Testis (tissue), 3 donors: ENCODE measurements around the gene CARMIL1. TPM values are rescaled to one million over a fixed set of nuclear protein-coding genes. Genes with fewer than 3 reads are reported as not detected.

Source experiments
- DNase-seq: peaks from one replicate; pipeline ENCODE4 v3.0.0-alpha.2; 2019
- H3K27ac ChIP-seq, 2 donors: fragments of 200-600 bp; sonication (generic); one replicate each; pipeline ENCODE4 v1.5.1; 2019
- H3K27me3 ChIP-seq: fragments of 200-600 bp; sonication (generic); one replicate; pipeline ENCODE4 v1.5.1; 2019
- H3K36me3 ChIP-seq: fragments of 200-600 bp; sonication (generic); one replicate; pipeline ENCODE4 v1.5.1; 2017; ENCODE audit warnings: low read depth; ENCODE audit errors: missing control alignments
- H3K4me1 ChIP-seq: fragments of 200-600 bp; sonication (generic); one replicate; pipeline ENCODE4 v1.5.1; 2019
- H3K4me3 ChIP-seq, 2 donors: fragments of 200-600 bp; sonication (generic); one replicate each; pipeline ENCODE4 v1.5.1; 2017 to 2019
- H3K9me3 ChIP-seq: fragments of 200-600 bp; sonication (generic); one replicate; pipeline ENCODE4 v1.5.1; 2017
- POLR2A ChIP-seq: fragments of 450-650 bp; IDR thresholded peaks from one replicate; pipeline ENCODE4 v1.6.1; 2017; ENCODE audit warnings: antibody characterized with exemption, mild to moderate bottlenecking, moderate library complexity
- WGBS, 2 donors: methylation state at CpG; one replicate each; pipeline ENCODE4 v1.1.5; 2018; 5-methylcytosine and 5-hydroxymethylcytosine counted together
- intact Hi-C: fragments of 100-400 bp; cut with DNase I; formaldehyde crosslinking; loops from one replicate; pipeline ENCODE4 v1.15.1; 2023; ENCODE audit warnings: low total_unique reads
- polyA plus RNA-seq: library from polyadenylated mRNA; stranded (reverse); fragments of 350-450 nt; fragmentation: Illumina TruSeq; extraction: RNeasy Lipid Tissue Mini Kit (QIAGEN cat#74804); gene quantifications from one replicate; pipeline ENCODE4 v1.2.3, GENCODE V29; 2014; ENCODE audit warnings: low read depth, low replicate concordance; ENCODE audit not compliant: insufficient read depth
- total RNA-seq, 2 donors: library from RNA; depleted of rRNA; stranded (reverse); fragments of >200 nt; gene quantifications; one replicate each; pipeline ENCODE4 v1.2.3, GENCODE V29; 2016
- TF ChIP-seq, protein P1 (sequence below), 3 experiments: fragments of 450-650 bp in 2 of 3; fragments of 200-600 bp in 1 of 3; sonication (generic) in 1 of 3; IDR thresholded peaks; one replicate each; pipeline ENCODE4 v1.5.1; 2016 to 2019; ENCODE audit warnings: antibody characterized with exemption in 3 of 3, mild to moderate bottlenecking in 2 of 3, moderate library complexity in 1 of 3

Gene CARMIL1
- total and polyA plus RNA-seq, 3 donors from 2014 or later = 39.4 to 120 (median 108) TPM

DNA sequence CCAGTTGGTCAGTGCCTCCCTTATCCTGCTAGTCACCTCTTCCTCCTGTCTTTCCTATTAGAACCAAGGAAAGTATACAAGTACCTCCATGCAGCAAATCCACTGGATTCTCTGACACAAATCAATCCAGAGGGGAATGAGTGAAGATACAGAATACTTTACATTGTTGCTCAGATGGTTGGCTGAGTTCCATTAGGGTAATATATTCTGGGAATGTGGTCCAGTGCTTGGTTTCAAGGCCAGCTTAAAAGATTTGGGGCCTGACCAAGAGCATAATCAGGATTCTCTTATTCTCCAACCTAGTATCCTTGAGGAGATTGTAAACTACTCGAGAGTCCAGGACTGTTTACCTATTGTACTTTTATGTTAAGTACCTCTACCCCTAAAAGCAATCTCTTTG is 23.0 kb downstream of the CARMIL1 start:
- TF ChIP-seq POLR2A = no peak
- TF ChIP-seq, protein P1, sequence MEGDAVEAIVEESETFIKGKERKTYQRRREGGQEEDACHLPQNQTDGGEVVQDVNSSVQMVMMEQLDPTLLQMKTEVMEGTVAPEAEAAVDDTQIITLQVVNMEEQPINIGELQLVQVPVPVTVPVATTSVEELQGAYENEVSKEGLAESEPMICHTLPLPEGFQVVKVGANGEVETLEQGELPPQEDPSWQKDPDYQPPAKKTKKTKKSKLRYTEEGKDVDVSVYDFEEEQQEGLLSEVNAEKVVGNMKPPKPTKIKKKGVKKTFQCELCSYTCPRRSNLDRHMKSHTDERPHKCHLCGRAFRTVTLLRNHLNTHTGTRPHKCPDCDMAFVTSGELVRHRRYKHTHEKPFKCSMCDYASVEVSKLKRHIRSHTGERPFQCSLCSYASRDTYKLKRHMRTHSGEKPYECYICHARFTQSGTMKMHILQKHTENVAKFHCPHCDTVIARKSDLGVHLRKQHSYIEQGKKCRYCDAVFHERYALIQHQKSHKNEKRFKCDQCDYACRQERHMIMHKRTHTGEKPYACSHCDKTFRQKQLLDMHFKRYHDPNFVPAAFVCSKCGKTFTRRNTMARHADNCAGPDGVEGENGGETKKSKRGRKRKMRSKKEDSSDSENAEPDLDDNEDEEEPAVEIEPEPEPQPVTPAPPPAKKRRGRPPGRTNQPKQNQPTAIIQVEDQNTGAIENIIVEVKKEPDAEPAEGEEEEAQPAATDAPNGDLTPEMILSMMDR (IDR thresholded peaks at IDR 0.05) = no peak
- Histone ChIP-seq H3K4me1 (peaks cover 49% of the 10 kb centered on the region), H3K9me3 (no peaks in the 10 kb centered on the region), H3K36me3 (no peaks in the 10 kb centered on the region), H3K27ac (peak overlapping the region; percentile 6 to 71), H3K27me3 (no peaks in the 10 kb centered on the region), H3K4me3 (no peak overlapping the region)
- no peak for DNase-seq
- intact Hi-C loops = no loop called here
- WGBS, 2 donors = 31 to 43% methylated on average over 1 of the region's 1 CpG

DNA sequence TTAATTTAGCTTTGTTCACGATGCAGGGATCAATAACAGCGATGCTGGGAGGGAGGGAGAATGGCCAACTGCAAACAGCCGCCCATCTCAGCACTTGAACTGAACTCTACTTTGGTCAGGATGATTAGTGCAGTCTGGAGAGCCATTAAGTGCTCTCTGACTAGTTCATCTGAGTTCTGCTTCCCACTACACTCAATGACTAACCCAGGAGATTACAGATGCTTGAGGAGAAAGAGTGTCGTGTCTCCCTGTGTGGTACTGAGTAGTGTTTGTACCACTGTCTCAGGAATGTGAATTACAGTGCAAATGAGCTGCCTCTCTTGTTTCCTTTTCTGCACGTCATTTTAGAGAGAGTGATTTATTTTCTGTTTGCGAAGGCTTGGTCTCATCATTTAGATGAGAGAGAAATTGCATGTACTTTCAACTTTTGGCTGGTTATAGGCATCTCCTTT is 23.5 kb downstream of the CARMIL1 start:
- peak overlapping the region; percentile 24 to 71 for H3K27ac ChIP-seq
- H3K9me3 ChIP-seq = no peaks in the 10 kb centered on the region
- H3K27me3 ChIP-seq = no peaks in the 10 kb centered on the region
- DNase-seq = no peak
- TF ChIP-seq, protein P1 (IDR thresholded peaks at IDR 0.05) = no peak
- TF ChIP-seq POLR2A = no peak
- H3K4me1 ChIP-seq = peaks cover 49% of the 10 kb centered on the region
- no peak overlapping the region for H3K4me3 ChIP-seq
- intact Hi-C loops = no loop called here
- no peaks in the 10 kb centered on the region for H3K36me3 ChIP-seq
- 47 to 63% methylated on average over 6 of the region's 6 CpGs for WGBS, 2 donors

DNA sequence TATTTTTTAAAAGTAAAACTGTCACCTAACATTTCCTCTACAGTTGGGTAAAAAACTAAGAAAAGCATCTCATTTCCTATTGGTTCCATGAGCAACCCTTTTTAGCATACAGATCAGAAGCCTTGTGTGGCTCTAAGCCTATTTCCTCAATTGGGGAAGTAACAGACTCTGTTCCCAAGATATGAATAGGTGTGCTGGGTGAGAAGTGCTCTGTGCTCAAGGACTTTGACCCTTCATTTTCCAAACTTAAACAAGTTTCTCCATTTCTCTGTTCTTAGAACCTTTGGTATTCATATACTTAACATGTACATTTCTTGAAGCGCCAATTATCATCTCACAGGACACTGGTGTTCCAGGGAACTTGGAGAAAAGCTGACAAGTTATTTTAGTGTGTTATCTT is 24.1 kb downstream of the CARMIL1 start:
- peak overlapping the region; percentile 24 to 71 for H3K27ac ChIP-seq
- H3K4me1 ChIP-seq = peaks cover 45% of the 10 kb centered on the region
- intact Hi-C loops = no loop called here
- TF ChIP-seq POLR2A = no peak
- TF ChIP-seq, protein P1 (IDR thresholded peaks at IDR 0.05) = no peak
- H3K4me3 ChIP-seq = no peak overlapping the region
- no peak for DNase-seq
- H3K9me3 ChIP-seq = no peaks in the 10 kb centered on the region
- 69 to 92% methylated on average over 1 of the region's 1 CpG for WGBS, 2 donors
- H3K36me3 ChIP-seq = no peaks in the 10 kb centered on the region
- no peaks in the 10 kb centered on the region for H3K27me3 ChIP-seq

DNA sequence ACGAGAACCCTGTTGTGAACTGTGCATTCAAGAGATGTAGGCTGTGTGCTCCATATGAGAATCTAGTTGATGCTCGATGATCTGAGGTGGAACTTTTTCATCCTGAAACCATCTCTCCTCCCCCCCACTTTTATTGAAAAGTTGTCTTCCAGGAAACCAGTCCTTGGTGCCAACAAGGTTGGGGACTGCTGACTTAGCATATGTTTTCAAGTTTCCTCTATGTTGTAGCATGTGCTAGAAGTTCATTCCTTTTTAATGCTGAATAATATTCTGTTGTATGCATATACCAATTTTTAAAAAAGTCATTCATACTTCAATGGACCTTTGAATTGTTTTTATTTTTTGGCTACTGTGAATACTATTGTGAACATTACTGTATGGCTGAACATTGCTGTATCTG is 27.2 kb downstream of the CARMIL1 start:
- Histone ChIP-seq H3K4me1 (peaks cover 38% of the 10 kb centered on the region), H3K9me3 (no peaks in the 10 kb centered on the region), H3K36me3 (no peaks in the 10 kb centered on the region), H3K4me3 (no peak overlapping the region), H3K27me3 (no peaks in the 10 kb centered on the region), H3K27ac (peak overlapping the region in 1 of 2 donors; percentile 76)
- 82 to 91% methylated on average over 2 of the region's 2 CpGs for WGBS, 2 donors
- intact Hi-C loops = no loop called here
- TF ChIP-seq, protein P1 (IDR thresholded peaks at IDR 0.05) = no peak
- no peak for TF ChIP-seq POLR2A
- DNase-seq = no peak

DNA sequence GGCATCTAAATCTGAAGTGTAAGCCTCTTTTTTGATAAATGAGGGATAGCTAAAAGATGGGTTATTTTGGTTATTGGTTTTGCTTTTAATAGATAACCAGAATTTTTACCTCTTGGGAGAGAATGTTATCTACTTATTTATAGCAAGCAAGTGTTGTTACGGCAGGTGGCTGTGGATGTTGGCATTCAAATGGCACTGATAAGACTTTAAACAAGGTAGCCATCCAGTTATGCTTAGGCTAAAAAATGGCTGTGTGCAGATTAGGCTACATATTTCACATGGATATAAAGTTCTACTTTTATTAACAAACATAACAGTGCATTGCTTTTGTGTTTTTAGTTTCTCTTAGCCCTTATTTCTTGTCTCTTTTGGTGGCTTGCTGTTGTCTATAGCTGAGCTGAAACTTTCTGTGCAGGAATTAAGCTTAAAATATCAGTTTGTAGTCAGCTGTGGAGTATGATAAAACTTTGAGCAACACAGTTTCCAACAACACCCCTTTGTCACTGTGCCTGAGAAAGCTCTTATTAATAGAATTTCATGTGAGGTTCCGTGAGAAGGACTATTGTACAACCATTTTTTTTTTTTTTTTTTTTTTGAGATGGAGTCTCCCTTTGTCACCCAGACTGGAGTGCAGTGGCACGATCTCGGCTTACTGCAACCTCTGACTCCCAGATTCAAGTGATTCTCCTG is 28.8 kb downstream of the CARMIL1 start:
- Histone ChIP-seq H3K27me3 (no peaks in the 10 kb centered on the region), H3K9me3 (no peaks in the 10 kb centered on the region), H3K4me3 (no peak overlapping the region), H3K27ac (peak overlapping the region; percentile 19 to 76), H3K36me3 (no peaks in the 10 kb centered on the region), H3K4me1 (peaks cover 41% of the 10 kb centered on the region)
- intact Hi-C loops = no loop called here
- DNase-seq = no peak
- WGBS, 2 donors = 41 to 69% methylated on average over 4 of the region's 4 CpGs
- TF ChIP-seq POLR2A = no peak
- TF ChIP-seq, protein P1 (IDR thresholded peaks at IDR 0.05) = no peak
